Neuronal stem cell (in vitro differentiated cells): Measurements from ENCODE around the gene TRAF3.

Experiments used
- DNase-seq: peaks from one replicate; pipeline ENCODE4 v3.0.0-alpha.2; 2013; ENCODE audit warnings: low spot score
- H2AFZ ChIP-seq: one replicate; pipeline ENCODE4 v1.6.1; 2013; ENCODE audit warnings: mild to moderate bottlenecking, low read length, inconsistent platforms
- H2AK5ac ChIP-seq: 2 replicates; pipeline ENCODE4 v1.6.1; 2013; ENCODE audit warnings: low read depth, mild to moderate bottlenecking, inconsistent platforms, low read length, moderate library complexity, mixed read lengths
- H2BK120ac ChIP-seq: 2 replicates; pipeline ENCODE4 v1.6.1; 2013; ENCODE audit warnings: low read depth, mild to moderate bottlenecking, inconsistent platforms, low read length, moderate library complexity, mixed read lengths
- H2BK12ac ChIP-seq: one replicate; pipeline ENCODE4 v1.6.1; 2013; ENCODE audit warnings: low read length, inconsistent platforms
- H2BK15ac ChIP-seq: 2 replicates; pipeline ENCODE4 v1.6.1; 2013; ENCODE audit warnings: mild to moderate bottlenecking, low read length, inconsistent platforms, mixed read lengths
- H2BK5ac ChIP-seq: one replicate; pipeline ENCODE4 v1.6.1; 2013; ENCODE audit warnings: inconsistent platforms, mild to moderate bottlenecking, low read length, moderate library complexity
- H3K14ac ChIP-seq: one replicate; pipeline ENCODE4 v1.6.1; 2013; ENCODE audit warnings: low read length, inconsistent platforms
- H3K18ac ChIP-seq: 2 replicates; pipeline ENCODE4 v1.6.1; 2013; ENCODE audit warnings: low read length, inconsistent platforms
- H3K23ac ChIP-seq: 2 replicates; pipeline ENCODE4 v1.6.1; 2013; ENCODE audit warnings: low read depth, mild to moderate bottlenecking, mixed read lengths, low read length, inconsistent platforms; ENCODE audit not compliant: poor library complexity
- H3K27ac ChIP-seq: replicated peaks from 3 replicates; pipeline ENCODE4 v1.5.1; 2013; ENCODE audit warnings: low read length, inconsistent platforms
- H3K27me3 ChIP-seq, 3 experiments: 2 replicates each; pipeline ENCODE4 v1.6.1; 2013; ENCODE audit warnings: low read length in 3 of 3, mild to moderate bottlenecking in 2 of 3, inconsistent platforms in 1 of 3, low read depth in 1 of 3, mixed read lengths in 1 of 3, moderate library complexity in 1 of 3; ENCODE audit not compliant: control insufficient read depth in 3 of 3, insufficient read depth in 3 of 3
- H3K36me3 ChIP-seq, 2 donors: replicated peaks in 1 of 2; 2 replicates each; pipeline ENCODE4 v1.6.1; 2013; ENCODE audit warnings: low read length in 2 of 2; ENCODE audit not compliant: control insufficient read depth in 2 of 2, insufficient read depth in 2 of 2
- H3K4ac ChIP-seq: 2 replicates; pipeline ENCODE4 v1.6.1; 2013; ENCODE audit warnings: inconsistent platforms, mild to moderate bottlenecking, low read length, moderate library complexity
- H3K4me1 ChIP-seq, 2 donors: 1 replicate in 1 of 2; 2 replicates in 1 of 2; pipeline ENCODE4 v1.6.1; 2013; ENCODE audit warnings: low read length in 2 of 2, low read depth in 1 of 2; ENCODE audit not compliant: control insufficient read depth in 2 of 2, insufficient read depth in 1 of 2
- H3K4me2 ChIP-seq: one replicate; pipeline ENCODE4 v1.6.1; 2013; ENCODE audit warnings: mild to moderate bottlenecking, low read length, inconsistent platforms; ENCODE audit not compliant: insufficient read depth, poor library complexity, severe bottlenecking
- H3K4me3 ChIP-seq, 2 donors: 2 replicates each; pipeline ENCODE4 v1.5.1; 2013; ENCODE audit warnings: low read length in 2 of 2, mild to moderate bottlenecking in 2 of 2, inconsistent platforms in 1 of 2, moderate library complexity in 1 of 2
- H3K79me1 ChIP-seq: one replicate; pipeline ENCODE4 v1.6.1; 2013; ENCODE audit warnings: low read depth, mild to moderate bottlenecking, inconsistent platforms, low read length, moderate library complexity
- H3K9ac ChIP-seq: one replicate; pipeline ENCODE4 v1.6.1; 2013; ENCODE audit warnings: mild to moderate bottlenecking, low read depth, low read length, inconsistent platforms; ENCODE audit not compliant: poor library complexity
- H3K9me3 ChIP-seq, 2 donors: replicated peaks in 1 of 2; 2 replicates each; pipeline versions ENCODE3 to v1.6.1; 2013; ENCODE audit warnings: low read length in 2 of 2, mild to moderate bottlenecking in 2 of 2, inconsistent platforms in 1 of 2, low read depth in 1 of 2, mixed read lengths in 1 of 2, moderate library complexity in 1 of 2; ENCODE audit not compliant: control insufficient read depth in 2 of 2, insufficient read depth in 1 of 2
- H4K8ac ChIP-seq: one replicate; pipeline ENCODE4 v1.6.1; 2013; ENCODE audit warnings: low read depth, mild to moderate bottlenecking, inconsistent platforms, low read length, moderate library complexity
- H4K91ac ChIP-seq: one replicate; pipeline ENCODE4 v1.6.1; 2013; ENCODE audit warnings: low read length, low read depth, mild to moderate bottlenecking, inconsistent platforms; ENCODE audit not compliant: poor library complexity
- WGBS, 2 donors: extraction: QIAGEN DNeasy Blood & Tissue Kit; methylation state at CpG; one replicate each; pipeline ENCODE4 v1.1.7; 2013; ENCODE audit warnings: missing lambda C conversion rate in 2 of 2, mixed read lengths in 1 of 2; ENCODE audit not compliant: insufficient read length in 2 of 2, insufficient replicate concordance in 1 of 2; ENCODE audit errors: extremely low coverage in 2 of 2; 5-methylcytosine and 5-hydroxymethylcytosine counted together

The TRAF3 gene

GRCh38 chr14:102749393-102750305, 27.6 kb upstream of the TRAF3 start:
- Histone ChIP-seq H4K91ac (peak overlapping the region; percentile 96), H2BK5ac (peak overlapping the region; percentile 15), H2AFZ (peak overlapping the region; percentile 15), H3K4me3 (no peak overlapping the region), H3K27me3 (no peaks in the 10 kb centered on the region), H2BK12ac (peak overlapping the region; percentile 27), H3K14ac (peak overlapping the region; percentile 65), H3K36me3 (no peaks in the 10 kb centered on the region), H3K4me1 (peaks cover 7 to 14% of the 10 kb centered on the region in 2 donors), H3K4me2 (no peak overlapping the region), H3K79me1 (no peaks in the 10 kb centered on the region), H3K27ac (no peak overlapping the region), H2BK120ac (peak overlapping the region; percentile 96), H3K9me3 (peaks cover 0 to 1% of the 10 kb centered on the region in 2 donors), H3K9ac (no peak overlapping the region), H3K23ac (peak overlapping the region; percentile 1), H3K18ac (peak overlapping the region; percentile 86), H2AK5ac (peak overlapping the region; percentile 98), H4K8ac (peak overlapping the region; percentile 19), H3K4ac (no peak overlapping the region), H2BK15ac (peak overlapping the region; percentile 0)
- WGBS, 2 donors = no CpG with 5 or more reads among the region's 33 CpGs
- no peak for DNase-seq

- Histone ChIP-seq H3K4me1 (peaks cover 7 to 14% of the 10 kb centered on the region in 2 donors), H3K79me1 (no peaks in the 10 kb centered on the region), H4K8ac (no peak overlapping the region), H2AFZ (no peak overlapping the region), H2BK15ac (peak overlapping the region; percentile 98), H4K91ac (no peak overlapping the region), H3K14ac (peak overlapping the region; percentile 71), H3K27ac (no peak overlapping the region), H3K4ac (peak overlapping the region; percentile 84), H3K36me3 (no peaks in the 10 kb centered on the region), H3K9me3 (peaks cover 0 to 1% of the 10 kb centered on the region in 2 donors), H3K18ac (peak overlapping the region; percentile 93), H2BK12ac (peak overlapping the region; percentile 46), H3K27me3 (no peaks in the 10 kb centered on the region), H2BK5ac (peak overlapping the region; percentile 87), H3K23ac (no peak overlapping the region), H3K4me3 (no peak overlapping the region), H3K9ac (no peak overlapping the region), H2AK5ac (peak overlapping the region; percentile 90), H2BK120ac (peak overlapping the region; percentile 96), H3K4me2 (no peak overlapping the region)
- DNase-seq = no peak
- no CpG with 5 or more reads among the region's 14 CpGs for WGBS, 2 donors
These were observed 26.9 kb upstream of the TRAF3 start for GRCh38 chr14:102750376-102750775.

- H2BK120ac ChIP-seq = peak overlapping the region; percentile 96
- no peak overlapping the region for H3K4me3 ChIP-seq
- H4K91ac ChIP-seq = no peak overlapping the region
- H3K9me3 ChIP-seq = peaks cover 0 to 1% of the 10 kb centered on the region in 2 donors
- no CpG with 5 or more reads among the region's 16 CpGs for WGBS, 2 donors
- peaks cover 7 to 14% of the 10 kb centered on the region in 2 donors for H3K4me1 ChIP-seq
- H2AK5ac ChIP-seq = peak overlapping the region; percentile 90
- no peaks in the 10 kb centered on the region for H3K79me1 ChIP-seq
- H2BK15ac ChIP-seq = peak overlapping the region; percentile 96
- H3K18ac ChIP-seq = peak overlapping the region; percentile 93
- no peak overlapping the region for H3K4ac ChIP-seq
- H3K9ac ChIP-seq = peak overlapping the region; percentile 77
- no peak overlapping the region for H2AFZ ChIP-seq
- H3K4me2 ChIP-seq = no peak overlapping the region
- peak overlapping the region; percentile 56 for H3K14ac ChIP-seq
- no peak overlapping the region for H4K8ac ChIP-seq
- H2BK5ac ChIP-seq = peak overlapping the region; percentile 87
- H2BK12ac ChIP-seq = peak overlapping the region; percentile 22
- H3K23ac ChIP-seq = no peak overlapping the region
- DNase-seq = no peak
- H3K27ac ChIP-seq = no peak overlapping the region
- H3K27me3 ChIP-seq = no peaks in the 10 kb centered on the region
- H3K36me3 ChIP-seq = no peaks in the 10 kb centered on the region
These were observed 26.2 kb upstream of the TRAF3 start for GRCh38 chr14:102751088-102751487.

- H3K4me2 ChIP-seq = no peak overlapping the region
- H3K18ac ChIP-seq = peak overlapping the region; percentile 76
- no peak overlapping the region for H2BK15ac ChIP-seq
- no peak overlapping the region for H3K23ac ChIP-seq
- DNase-seq = no peak
- no peaks in the 10 kb centered on the region for H3K36me3 ChIP-seq
- H3K4ac ChIP-seq = no peak overlapping the region
- no peak overlapping the region for H3K4me3 ChIP-seq
- H2BK12ac ChIP-seq = peak overlapping the region; percentile 41
- H3K9ac ChIP-seq = no peak overlapping the region
- peak overlapping the region; percentile 11 for H2BK5ac ChIP-seq
- no peak overlapping the region for H4K91ac ChIP-seq
- H2AFZ ChIP-seq = no peak overlapping the region
- H3K9me3 ChIP-seq = peaks cover 0 to 1% of the 10 kb centered on the region in 2 donors
- H3K14ac ChIP-seq = peak overlapping the region; percentile 21
- H3K27me3 ChIP-seq = no peaks in the 10 kb centered on the region
- H2BK120ac ChIP-seq = peak overlapping the region; percentile 87
- no peaks in the 10 kb centered on the region for H3K79me1 ChIP-seq
- WGBS, 2 donors = no CpG with 5 or more reads among the region's 14 CpGs
- no peak overlapping the region for H4K8ac ChIP-seq
- no peak overlapping the region for H3K27ac ChIP-seq
- peaks cover 7 to 15% of the 10 kb centered on the region in 2 donors for H3K4me1 ChIP-seq
- peak overlapping the region; percentile 88 for H2AK5ac ChIP-seq
These were observed 24.9 kb upstream of the TRAF3 start for GRCh38 chr14:102752239-102752847.
